SJSA1 (cell line): ENCODE data around the gene ZNF432. TPM values are rescaled to one million over a fixed set of nuclear protein-coding genes. Genes with fewer than 3 reads are reported as not detected.

Source experiments
- DNase-seq, 2 experiments: peaks; one replicate each; pipeline ENCODE4 v3.0.0-alpha.2; 2015 to 2020; ENCODE audit warnings: low spot score in 2 of 2, low read depth in 1 of 2
- H3K27ac ChIP-seq: fragments of 250-450 bp; sonication (Bioruptor Pico); 2 replicates; pipeline ENCODE4 v1.5.1; 2020; ENCODE audit warnings: mild to moderate bottlenecking, moderate library complexity
- H3K27me3 ChIP-seq: fragments of 250-450 bp; sonication (Bioruptor Pico); replicated peaks from 2 replicates; pipeline ENCODE4 v1.5.1; 2020; ENCODE audit warnings: mild to moderate bottlenecking, moderate library complexity
- H3K36me3 ChIP-seq: fragments of 250-450 bp; sonication (Bioruptor Pico); 2 replicates; pipeline ENCODE4 v1.5.1; 2020; ENCODE audit warnings: mild to moderate bottlenecking
- H3K4me1 ChIP-seq: fragments of 250-450 bp; sonication (Bioruptor Pico); replicated peaks from 2 replicates; pipeline ENCODE4 v1.6.1; 2021; ENCODE audit warnings: mild to moderate bottlenecking
- H3K4me3 ChIP-seq: fragments of 250-450 bp; sonication (Bioruptor Pico); 2 replicates; pipeline ENCODE4 v1.5.1; 2020; ENCODE audit warnings: mild to moderate bottlenecking
- H3K9me3 ChIP-seq: fragments of 250-450 bp; sonication (Bioruptor Pico); replicated peaks from 2 replicates; pipeline ENCODE4 v1.5.1; 2020; ENCODE audit warnings: mild to moderate bottlenecking
- total RNA-seq: library from RNA; depleted of rRNA; stranded (reverse); fragments of >200 nt; shearing (Covaris generic); gene quantifications from 2 replicates; pipeline ENCODE4 v1.2.3, GENCODE V29; 2014; rRNA removed

The ZNF432 gene
- total RNA-seq, 1 experiment from 2014 or later: 5.1 TPM

DNA sequence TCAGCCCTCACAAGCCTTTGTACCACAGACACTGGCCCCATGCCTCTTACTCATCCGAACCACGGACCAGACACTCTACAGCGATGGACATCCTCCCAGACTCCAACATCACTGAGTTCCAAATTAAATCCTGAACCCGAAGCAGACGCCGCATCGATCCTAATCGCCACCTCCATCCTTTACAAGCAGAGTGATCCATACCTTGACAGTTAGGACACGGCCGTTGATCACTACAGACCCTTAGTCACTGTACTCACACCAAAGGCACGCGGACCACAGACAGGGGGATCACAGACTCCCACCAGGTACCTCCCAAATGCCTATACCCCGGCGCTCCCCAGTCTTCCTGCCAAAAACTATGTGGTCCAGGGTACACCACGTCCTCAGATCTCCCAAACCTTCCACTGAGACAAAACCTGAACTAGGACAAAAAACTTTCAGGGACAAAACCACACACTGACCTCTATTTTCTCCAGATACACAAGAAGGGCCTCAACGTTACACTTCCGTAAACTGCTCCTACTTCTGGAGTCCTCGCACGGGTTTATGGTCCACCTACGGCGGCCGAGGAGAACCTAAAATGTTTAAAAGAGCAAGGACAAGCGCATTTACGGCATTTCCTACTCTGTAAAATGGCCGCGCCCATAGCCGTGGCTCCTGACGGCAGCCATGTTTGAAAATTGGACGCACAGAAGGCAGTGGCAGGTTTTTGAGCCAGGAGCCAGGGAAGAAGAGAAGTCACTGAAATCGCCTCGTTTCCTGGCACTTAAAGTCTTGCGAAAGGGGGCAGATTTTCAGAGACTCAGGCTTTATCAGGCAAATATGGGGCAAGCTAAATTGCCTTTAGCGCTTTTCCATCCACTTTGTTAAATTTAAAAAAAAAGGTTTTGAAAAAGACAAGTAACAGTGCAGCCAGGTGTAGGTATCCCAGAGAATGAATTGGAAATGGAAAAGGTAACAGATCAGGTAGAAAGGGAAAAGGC, 62.0 kb downstream of the ZNF432 start, which contains the start of gene ZNF350:
TSS of gene ZNF350 (minus strand) at position 532 of the 983 bp plus-strand sequence. CDS start 12,480 bp downstream, outside the sequence.
- no peaks in the 10 kb centered on the region for H3K27me3 ChIP-seq
- peak; percentile 67 to 83 for DNase-seq
- peaks cover 14% of the 10 kb centered on the region for H3K9me3 ChIP-seq
- no peaks in the 10 kb centered on the region for H3K4me1 ChIP-seq
- H3K36me3 ChIP-seq: peaks cover 3% of the 10 kb centered on the region; the same call in 1 of the 2 replicates
- H3K27ac ChIP-seq: peak within 1 kb of the TSS; percentile 37
- H3K4me3 ChIP-seq: peak within 1 kb of the TSS; percentile 54

- DNase-seq: no peak
These were observed 65.3 kb downstream of the ZNF432 start for GRCh38 chr19:51983361-51983760.

More at GRCh38 chr19:51983361-51983760, 65.3 kb downstream of the ZNF432 start:
- peaks cover 14% of the 10 kb centered on the region for H3K9me3 ChIP-seq
- H3K27ac ChIP-seq: no peak overlapping the region
- peaks cover 5% of the 10 kb centered on the region; the same call in 1 of the 2 replicates for H3K36me3 ChIP-seq
- H3K27me3 ChIP-seq: no peaks in the 10 kb centered on the region
- no peaks in the 10 kb centered on the region for H3K4me1 ChIP-seq
- no peak overlapping the region for H3K4me3 ChIP-seq

Other genes starting within 250 kb of the ZNF432 start
- gene ZNF577, start 160.9 kb downstream of the ZNF432 start, total RNA-seq: 1.6 and 2.9 TPM in 2 replicates
- gene ZNF649, start 143.8 kb downstream of the ZNF432 start, total RNA-seq: 3.5 and 4.8 TPM in 2 replicates
- gene ZNF613, start 121.4 kb downstream of the ZNF432 start, total RNA-seq: 2.1 and 2.6 TPM in 2 replicates
- 2.9 and 11.9 TPM in 2 replicates for gene ZNF350, start 62.0 kb downstream of the ZNF432 start, total RNA-seq
- 3.5 and 5.7 TPM in 2 replicates for gene ZNF615, start 40.6 kb downstream of the ZNF432 start, total RNA-seq
- 4.9 and 10.6 TPM in 2 replicates for gene ZNF614, start 20.5 kb downstream of the ZNF432 start, total RNA-seq
- gene ZNF841, start 46.9 kb upstream of the ZNF432 start, total RNA-seq: 7.6 and 13.6 TPM in 2 replicates
- gene ZNF616, start 91.1 kb upstream of the ZNF432 start, total RNA-seq: 4.6 and 7.7 TPM in 2 replicates
- gene ZNF836, start 122.8 kb upstream of the ZNF432 start, total RNA-seq: 4.3 and 5.9 TPM in 2 replicates
- gene PPP2R1A, start 141.2 kb upstream of the ZNF432 start, total RNA-seq: 245 and 250 TPM in 2 replicates
- 10.6 and 12.5 TPM in 2 replicates for gene ZNF766, start 220.7 kb upstream of the ZNF432 start, total RNA-seq
- gene ZNF480, start 248.3 kb upstream of the ZNF432 start, total RNA-seq: 5.8 and 12.8 TPM in 2 replicates